Measurements from ENCODE around the gene CCDC74A. TPM values are rescaled to one million over a fixed set of nuclear protein-coding genes. Genes with fewer than 3 reads are reported as not detected.
"Not testable (repeated sequence)": the region's sequence is repeated elsewhere in the genome, so short reads cannot be mapped to it uniquely, and the experiment has no call there.

CCDC74A gene
- total RNA-seq, 1 experiment from 2014 or later = 7.0 TPM

- Histone ChIP-seq H3K36me3 (ENCODE audit: insufficient read depth, low read length, poor library complexity, severe bottlenecking) (peaks cover 8% of the 10 kb centered on the region), H3K9me3 (ENCODE audit: low read depth, low read length, poor library complexity, severe bottlenecking) (no peaks in the 10 kb centered on the region), H3K4me1 (ENCODE audit: insufficient read depth, low read length, poor library complexity, severe bottlenecking) (no peaks in the 10 kb centered on the region), H3K4me3 (ENCODE audit: low read depth, low read length, poor library complexity, severe bottlenecking) (no peak overlapping the region), H3K27me3 (replicated peaks; ENCODE audit: insufficient read depth, low read depth, low read length, poor library complexity) (no peaks in the 10 kb centered on the region), H3K27ac (ENCODE audit: low read depth, low read length, poor library complexity, severe bottlenecking) (no peak overlapping the region)
- TF ChIP-seq EZH2 (IDR thresholded peaks at IDR 0.05; ENCODE audit: borderline replicate concordance, low read depth, low read length, poor library complexity, severe bottlenecking) = no peak
- no peak for TF ChIP-seq CTCF (conservative IDR thresholded peaks at IDR 0.05; ENCODE audit: low read depth, low read length)
- DNase-seq (ENCODE audit: low spot score) = no peak
- BruUV-seq (replicated peaks) = no TSS peak
- ChIA-PET CTCF (no interaction called here), POLR2A (ENCODE audit: low non-redundant PET) (no interaction called here)
- intact Hi-C loops (cut with micrococcal nuclease; ENCODE audit: unreplicated experiment) = no loop called here
Measured at GRCh38 chr2:131521961-131522781, 5.5 kb upstream of the CCDC74A start.

- H3K4me1 ChIP-seq (ENCODE audit: insufficient read depth, low read length, poor library complexity, severe bottlenecking); H3K4me3 ChIP-seq (ENCODE audit: low read depth, low read length, poor library complexity, severe bottlenecking); CTCF ChIA-PET; POLR2A ChIA-PET (ENCODE audit: low non-redundant PET); H3K9me3 ChIP-seq (ENCODE audit: low read depth, low read length, poor library complexity, severe bottlenecking); DNase-seq (ENCODE audit: low spot score); intact Hi-C loops (cut with micrococcal nuclease; ENCODE audit: unreplicated experiment); BruUV-seq (replicated peaks); H3K27ac ChIP-seq (ENCODE audit: low read depth, low read length, poor library complexity, severe bottlenecking); H3K27me3 ChIP-seq (replicated peaks; ENCODE audit: insufficient read depth, low read depth, low read length, poor library complexity); H3K36me3 ChIP-seq (ENCODE audit: insufficient read depth, low read length, poor library complexity, severe bottlenecking): not testable (repeated sequence)
Measured at GRCh38 chr2:131525256-131525655, 2.4 kb upstream of the CCDC74A start.

GRCh38 chr2:131528981-131529863 lies 1.5 kb downstream of the CCDC74A start:
- CTCF ChIA-PET; POLR2A ChIA-PET (ENCODE audit: low non-redundant PET); H3K36me3 ChIP-seq (ENCODE audit: insufficient read depth, low read length, poor library complexity, severe bottlenecking); H3K4me3 ChIP-seq (ENCODE audit: low read depth, low read length, poor library complexity, severe bottlenecking); H3K27ac ChIP-seq (ENCODE audit: low read depth, low read length, poor library complexity, severe bottlenecking); H3K4me1 ChIP-seq (ENCODE audit: insufficient read depth, low read length, poor library complexity, severe bottlenecking); BruUV-seq (replicated peaks); H3K9me3 ChIP-seq (ENCODE audit: low read depth, low read length, poor library complexity, severe bottlenecking); intact Hi-C loops (cut with micrococcal nuclease; ENCODE audit: unreplicated experiment); DNase-seq (ENCODE audit: low spot score); H3K27me3 ChIP-seq (replicated peaks; ENCODE audit: insufficient read depth, low read depth, low read length, poor library complexity): not testable (repeated sequence)

GRCh38 chr2:131529864-131530445 lies 2.3 kb downstream of the CCDC74A start:
- H3K27me3 ChIP-seq (replicated peaks; ENCODE audit: insufficient read depth, low read depth, low read length, poor library complexity); H3K4me3 ChIP-seq (ENCODE audit: low read depth, low read length, poor library complexity, severe bottlenecking); POLR2A ChIA-PET (ENCODE audit: low non-redundant PET); intact Hi-C loops (cut with micrococcal nuclease; ENCODE audit: unreplicated experiment); H3K9me3 ChIP-seq (ENCODE audit: low read depth, low read length, poor library complexity, severe bottlenecking); H3K4me1 ChIP-seq (ENCODE audit: insufficient read depth, low read length, poor library complexity, severe bottlenecking); BruUV-seq (replicated peaks); CTCF ChIA-PET; H3K36me3 ChIP-seq (ENCODE audit: insufficient read depth, low read length, poor library complexity, severe bottlenecking); DNase-seq (ENCODE audit: low spot score); H3K27ac ChIP-seq (ENCODE audit: low read depth, low read length, poor library complexity, severe bottlenecking): not testable (repeated sequence)

GRCh38 chr2:131530626-131531344 lies 3.1 kb downstream of the CCDC74A start:
- CTCF ChIA-PET; H3K27ac ChIP-seq (ENCODE audit: low read depth, low read length, poor library complexity, severe bottlenecking); intact Hi-C loops (cut with micrococcal nuclease; ENCODE audit: unreplicated experiment); H3K27me3 ChIP-seq (replicated peaks; ENCODE audit: insufficient read depth, low read depth, low read length, poor library complexity); BruUV-seq (replicated peaks); DNase-seq (ENCODE audit: low spot score); H3K9me3 ChIP-seq (ENCODE audit: low read depth, low read length, poor library complexity, severe bottlenecking); H3K36me3 ChIP-seq (ENCODE audit: insufficient read depth, low read length, poor library complexity, severe bottlenecking); H3K4me3 ChIP-seq (ENCODE audit: low read depth, low read length, poor library complexity, severe bottlenecking); H3K4me1 ChIP-seq (ENCODE audit: insufficient read depth, low read length, poor library complexity, severe bottlenecking); POLR2A ChIA-PET (ENCODE audit: low non-redundant PET): not testable (repeated sequence)

- H3K27ac ChIP-seq (ENCODE audit: low read depth, low read length, poor library complexity, severe bottlenecking); H3K4me1 ChIP-seq (ENCODE audit: insufficient read depth, low read length, poor library complexity, severe bottlenecking); DNase-seq (ENCODE audit: low spot score); H3K27me3 ChIP-seq (replicated peaks; ENCODE audit: insufficient read depth, low read depth, low read length, poor library complexity); BruUV-seq (replicated peaks); H3K4me3 ChIP-seq (ENCODE audit: low read depth, low read length, poor library complexity, severe bottlenecking); POLR2A ChIA-PET (ENCODE audit: low non-redundant PET); H3K9me3 ChIP-seq (ENCODE audit: low read depth, low read length, poor library complexity, severe bottlenecking); CTCF ChIA-PET; H3K36me3 ChIP-seq (ENCODE audit: insufficient read depth, low read length, poor library complexity, severe bottlenecking); intact Hi-C loops (cut with micrococcal nuclease; ENCODE audit: unreplicated experiment): not testable (repeated sequence)
Measured at GRCh38 chr2:131531547-131532185, 4.0 kb downstream of the CCDC74A start.
